ENCODE data around the gene DLX4. TPM values are rescaled to one million over a fixed set of nuclear protein-coding genes. Genes with fewer than 3 reads are reported as not detected.

DLX4 gene
- total RNA-seq, 1 donor from 2014 or later, result 1.2 TPM

- no peak overlapping the region for H3K27ac ChIP-seq
- intact Hi-C loops (cut with DNase I), result loop anchor here (5.0 to 10.0 kb wide), 2 partner anchors 109 to 436 kb away; no protein-coding TSS in a partner anchor
- TF ChIP-seq, protein P1, sequence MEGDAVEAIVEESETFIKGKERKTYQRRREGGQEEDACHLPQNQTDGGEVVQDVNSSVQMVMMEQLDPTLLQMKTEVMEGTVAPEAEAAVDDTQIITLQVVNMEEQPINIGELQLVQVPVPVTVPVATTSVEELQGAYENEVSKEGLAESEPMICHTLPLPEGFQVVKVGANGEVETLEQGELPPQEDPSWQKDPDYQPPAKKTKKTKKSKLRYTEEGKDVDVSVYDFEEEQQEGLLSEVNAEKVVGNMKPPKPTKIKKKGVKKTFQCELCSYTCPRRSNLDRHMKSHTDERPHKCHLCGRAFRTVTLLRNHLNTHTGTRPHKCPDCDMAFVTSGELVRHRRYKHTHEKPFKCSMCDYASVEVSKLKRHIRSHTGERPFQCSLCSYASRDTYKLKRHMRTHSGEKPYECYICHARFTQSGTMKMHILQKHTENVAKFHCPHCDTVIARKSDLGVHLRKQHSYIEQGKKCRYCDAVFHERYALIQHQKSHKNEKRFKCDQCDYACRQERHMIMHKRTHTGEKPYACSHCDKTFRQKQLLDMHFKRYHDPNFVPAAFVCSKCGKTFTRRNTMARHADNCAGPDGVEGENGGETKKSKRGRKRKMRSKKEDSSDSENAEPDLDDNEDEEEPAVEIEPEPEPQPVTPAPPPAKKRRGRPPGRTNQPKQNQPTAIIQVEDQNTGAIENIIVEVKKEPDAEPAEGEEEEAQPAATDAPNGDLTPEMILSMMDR (IDR thresholded peaks at IDR 0.05), result no peak
- no peak for TF ChIP-seq POLR2AphosphoS5 (IDR thresholded peaks at IDR 0.05; ENCODE audit: insufficient read depth in 1 of 2, low read depth in 1 of 2)
- no peak for TF ChIP-seq POLR2A (IDR thresholded peaks at IDR 0.05)
- H3K4me1 ChIP-seq, result peaks cover 41% of the 10 kb centered on the region
- no peaks in the 10 kb centered on the region for H3K9me3 ChIP-seq
- H3K27me3 ChIP-seq, result no peaks in the 10 kb centered on the region
- no peak for DNase-seq (ENCODE audit: extremely low spot score in 2 of 2)
- H3K36me3 ChIP-seq, result no peaks in the 10 kb centered on the region
- H3K4me3 ChIP-seq, result no peak overlapping the region
Measured at GRCh38 chr17:49990921-49991320, 21.9 kb downstream of the DLX4 start.

GRCh38 chr17:49991409-49991808 is 22.4 kb downstream of the DLX4 start:
- no peaks in the 10 kb centered on the region for H3K9me3 ChIP-seq
- TF ChIP-seq POLR2AphosphoS5 (IDR thresholded peaks at IDR 0.05; ENCODE audit: insufficient read depth in 1 of 2, low read depth in 1 of 2), result no peak
- no peak for TF ChIP-seq POLR2A (IDR thresholded peaks at IDR 0.05)
- TF ChIP-seq, protein P1 (IDR thresholded peaks at IDR 0.05), result no peak
- DNase-seq (ENCODE audit: extremely low spot score in 2 of 2), result no peak
- H3K36me3 ChIP-seq, result no peaks in the 10 kb centered on the region
- H3K4me1 ChIP-seq, result peaks cover 42% of the 10 kb centered on the region
- intact Hi-C loops (cut with DNase I), result loop anchor here (5.0 to 10.0 kb wide), 2 partner anchors 109 to 437 kb away; no protein-coding TSS in a partner anchor
- no peak overlapping the region for H3K27ac ChIP-seq
- no peak overlapping the region for H3K4me3 ChIP-seq
- no peaks in the 10 kb centered on the region for H3K27me3 ChIP-seq

DNA sequence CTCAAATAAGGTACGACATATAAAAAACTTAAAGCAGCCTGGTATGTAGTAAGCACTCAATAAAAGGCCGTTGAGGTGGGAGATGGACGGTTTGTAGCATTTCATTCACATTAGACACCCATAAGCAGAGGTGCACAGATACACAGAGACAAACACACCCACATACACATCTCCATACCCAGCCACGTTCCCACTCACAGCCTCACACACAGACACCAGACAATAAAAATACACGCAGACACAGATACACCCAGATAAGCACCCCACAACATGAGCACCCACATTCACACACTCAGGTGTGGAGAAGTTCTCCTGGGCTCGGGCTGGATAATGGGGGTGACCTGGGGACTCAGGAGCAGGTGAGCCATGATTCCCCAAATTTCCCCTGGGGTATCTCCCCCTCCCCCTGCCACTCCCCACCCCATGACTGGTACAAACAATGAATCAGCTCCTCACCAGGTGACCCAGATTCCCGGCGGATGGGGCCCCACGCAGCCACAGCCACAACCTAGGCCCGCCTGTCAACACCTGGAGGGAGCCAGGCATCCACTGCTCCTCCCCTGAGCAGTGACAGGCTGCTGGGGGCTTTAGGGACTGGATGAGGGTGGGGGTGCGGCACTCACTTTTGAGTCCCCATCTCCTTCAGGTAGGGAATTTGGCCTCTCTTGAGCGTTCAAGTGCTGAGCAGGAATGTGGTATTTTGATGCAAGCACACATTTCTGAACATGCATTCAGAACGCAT is 23.4 kb downstream of the DLX4 start:
- Histone ChIP-seq H3K36me3 (no peaks in the 10 kb centered on the region), H3K27ac (no peak overlapping the region), H3K4me3 (peak overlapping the region in 1 of 2 donors; percentile 39), H3K4me1 (peaks cover 45% of the 10 kb centered on the region), H3K9me3 (no peaks in the 10 kb centered on the region), H3K27me3 (no peaks in the 10 kb centered on the region)
- no peak for DNase-seq (ENCODE audit: extremely low spot score in 2 of 2)
- intact Hi-C loops (cut with DNase I), result loop anchor here (5.0 to 10.0 kb wide), 2 partner anchors 110 to 438 kb away; no protein-coding TSS in a partner anchor
- TF ChIP-seq, protein P1 (IDR thresholded peaks at IDR 0.05), result no peak
- TF ChIP-seq POLR2A (IDR thresholded peaks at IDR 0.05) (no peak), POLR2AphosphoS5 (IDR thresholded peaks at IDR 0.05; ENCODE audit: insufficient read depth in 1 of 2, low read depth in 1 of 2) (no peak)

DNA sequence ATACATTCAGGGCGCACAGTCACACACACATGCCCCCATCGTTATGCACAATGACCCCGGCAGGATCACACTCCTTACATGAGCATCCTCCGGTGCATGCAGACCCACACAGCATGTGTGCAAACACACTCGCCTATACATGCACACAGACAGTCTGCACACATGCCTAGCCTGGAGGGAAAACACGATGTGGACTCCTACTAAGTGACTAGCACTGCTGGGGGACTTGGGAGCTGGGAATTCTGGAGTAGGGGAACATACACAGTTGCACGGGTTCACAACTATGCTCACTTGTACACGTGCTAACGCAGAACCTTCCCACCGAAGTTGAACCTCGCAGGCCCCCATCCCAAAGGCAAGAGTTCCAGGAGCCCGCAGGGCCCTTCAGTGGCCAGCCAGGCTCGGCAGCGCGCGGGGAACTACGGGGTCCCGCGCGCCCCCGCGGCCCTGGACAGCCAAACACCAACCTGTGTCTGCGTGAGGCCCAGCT is 24.0 kb downstream of the DLX4 start:
- Histone ChIP-seq H3K9me3 (no peaks in the 10 kb centered on the region), H3K27ac (no peak overlapping the region), H3K4me3 (peak overlapping the region; percentile 39 to 48), H3K27me3 (no peaks in the 10 kb centered on the region), H3K4me1 (peaks cover 40% of the 10 kb centered on the region), H3K36me3 (no peaks in the 10 kb centered on the region)
- intact Hi-C loops (cut with DNase I), result loop anchor here (5.0 to 10.0 kb wide), 2 partner anchors 111 to 438 kb away; no protein-coding TSS in a partner anchor
- DNase-seq (ENCODE audit: extremely low spot score in 2 of 2), result no peak
- TF ChIP-seq, protein P1 (IDR thresholded peaks at IDR 0.05), result no peak
- TF ChIP-seq POLR2AphosphoS5 (IDR thresholded peaks at IDR 0.05; ENCODE audit: insufficient read depth in 1 of 2, low read depth in 1 of 2), result no peak
- no peak for TF ChIP-seq POLR2A (IDR thresholded peaks at IDR 0.05)

All from vagina (tissue), 2 donors.